ENCODE results near the gene LHCGR. TPM values are rescaled to one million over a fixed set of nuclear protein-coding genes. Genes with fewer than 3 reads are reported as not detected.

The LHCGR gene
- polyA plus RNA-seq, 1 of the 3 experiments (the other 2 are of a cell fraction), result not detected

- POLR2A ChIA-PET, result no interaction called here
- Histone ChIP-seq H4K20me1 (ENCODE audit: insufficient read depth) (no peaks in the 10 kb centered on the region), H3F3A (replicated peaks; ENCODE audit: insufficient read depth) (no peaks in the 10 kb centered on the region), H3K4me2 (no peak overlapping the region), H3K9me3 (no peaks in the 10 kb centered on the region), H3K4me3 (ENCODE audit: low read depth in 2 of 2, low read length in 1 of 2) (no peak overlapping the region), H3K9ac (no peak overlapping the region), H3K9me2 (no peaks in the 10 kb centered on the region), H2AFZ (ENCODE audit: low read depth) (no peak overlapping the region), H3K36me3 (replicated peaks in 1 of 2; ENCODE audit: control insufficient read depth in 1 of 2, insufficient read depth in 2 of 2, low read length in 1 of 2) (no peaks in the 10 kb centered on the region), H3K79me2 (ENCODE audit: insufficient read depth) (no peaks in the 10 kb centered on the region), H3K27ac (ENCODE audit: low read depth in 2 of 2, low read length in 1 of 2) (no peak overlapping the region), H3K27me3 (ENCODE audit: insufficient read depth) (no peaks in the 10 kb centered on the region), H3K4me1 (ENCODE audit: control insufficient read depth in 1 of 2, insufficient read depth in 2 of 2, low read depth in 1 of 2, low read length in 1 of 2) (no peaks in the 10 kb centered on the region)
- no peak for DNase-seq
- 35% methylated on average over 3 of the region's 3 CpGs for WGBS (ENCODE audit: low lambda C conversion rate)
- TF ChIP-seq FOXM1 (IDR thresholded peaks at IDR 0.05; ENCODE audit: low read depth) (no peak), RXRA (IDR thresholded peaks at IDR 0.05; ENCODE audit: borderline replicate concordance, low read depth) (no peak), RCOR1 (IDR thresholded peaks at IDR 0.05; ENCODE audit: low read length) (no peak), ZBTB33 (IDR thresholded peaks at IDR 0.05; ENCODE audit: borderline replicate concordance, low read depth) (no peak)
- CTCF ChIA-PET, result interaction anchor here (0.8 kb wide), 1 partner anchor 15 kb away, joined by 4 read pairs; no protein-coding TSS in a partner anchor
Measured at GRCh38 chr2:48717846-48718245, 37.7 kb downstream of the LHCGR start.

GRCh38 chr2:48715956-48716355, 39.6 kb downstream of the LHCGR start:
- no peak overlapping the region for H2AFZ ChIP-seq (ENCODE audit: low read depth)
- no peaks in the 10 kb centered on the region for H3K9me2 ChIP-seq
- H3K4me1 ChIP-seq (ENCODE audit: control insufficient read depth in 1 of 2, insufficient read depth in 2 of 2, low read depth in 1 of 2, low read length in 1 of 2), result no peaks in the 10 kb centered on the region
- no peaks in the 10 kb centered on the region for H4K20me1 ChIP-seq (ENCODE audit: insufficient read depth)
- no peaks in the 10 kb centered on the region for H3K9me3 ChIP-seq
- no peaks in the 10 kb centered on the region for H3K79me2 ChIP-seq (ENCODE audit: insufficient read depth)
- no peak for TF ChIP-seq REST (IDR thresholded peaks at IDR 0.05; ENCODE audit: low read depth, low read length)
- no peak for TF ChIP-seq YY1 (IDR thresholded peaks at IDR 0.05; ENCODE audit: low read depth)
- TF ChIP-seq USF1 (IDR thresholded peaks at IDR 0.05; ENCODE audit: borderline replicate concordance, low read depth), result no peak
- CTCF ChIA-PET, result interaction anchor here (1.2 to 1.7 kb wide), 3 partner anchors 10 to 13 kb away, joined by 4 to 6 read pairs (median 4); no protein-coding TSS in a partner anchor
- H3F3A ChIP-seq (replicated peaks; ENCODE audit: insufficient read depth), result no peaks in the 10 kb centered on the region
- H3K9ac ChIP-seq, result no peak overlapping the region
- POLR2A ChIA-PET, result interaction anchor here (0.6 kb wide), 1 partner anchor 31 kb away, joined by 4 read pairs; no protein-coding TSS in a partner anchor
- no peaks in the 10 kb centered on the region for H3K36me3 ChIP-seq (replicated peaks in 1 of 2; ENCODE audit: control insufficient read depth in 1 of 2, insufficient read depth in 2 of 2, low read length in 1 of 2)
- H3K4me3 ChIP-seq (ENCODE audit: low read depth in 2 of 2, low read length in 1 of 2), result no peak overlapping the region
- H3K27ac ChIP-seq (ENCODE audit: low read depth in 2 of 2, low read length in 1 of 2), result no peak overlapping the region
- H3K27me3 ChIP-seq (ENCODE audit: insufficient read depth), result no peaks in the 10 kb centered on the region
- no peak for DNase-seq
- WGBS (ENCODE audit: low lambda C conversion rate), result 36% methylated on average over 1 of the region's 1 CpG
- no peak overlapping the region for H3K4me2 ChIP-seq
